Neural crest cell (in vitro differentiated cells): Measurements from ENCODE around the gene HIP1R. TPM values are rescaled to one million over a fixed set of nuclear protein-coding genes. Genes with fewer than 3 reads are reported as not detected.
A peak's percentile ranks its signal among the peaks of the same experiment; 100 is the strongest.

Experiments used
- DNase-seq: peaks from one replicate; pipeline ENCODE4 v3.0.0; 2021; ENCODE audit warnings: low read depth, mixed read lengths, low spot score
- H3K27ac Mint-ChIP-seq: one replicate; pipeline ENCODE4 v1.8.0; 2021; ENCODE audit warnings: mild to moderate bottlenecking, mixed read lengths; ENCODE audit not compliant: unreplicated experiment
- H3K27me3 Mint-ChIP-seq: 2 replicates; pipeline ENCODE4 v1.8.0; 2021; ENCODE audit warnings: low read depth, mild to moderate bottlenecking, mixed read lengths
- H3K36me3 Mint-ChIP-seq: 2 replicates; pipeline ENCODE4 v1.8.0; 2021; ENCODE audit warnings: low read depth, mild to moderate bottlenecking, mixed read lengths
- H3K4me1 Mint-ChIP-seq: 2 replicates; pipeline ENCODE4 v1.8.0; 2021; ENCODE audit warnings: mixed read lengths
- H3K4me3 Mint-ChIP-seq: one replicate; pipeline ENCODE4 v1.8.0; 2021; ENCODE audit warnings: mild to moderate bottlenecking, mixed read lengths
- H3K9me3 Mint-ChIP-seq: 2 replicates; pipeline ENCODE4 v1.8.0; 2021; ENCODE audit warnings: mixed read lengths
- CTCF ChIP-seq: fragments of 200-600 bp; sonication (generic); conservative IDR thresholded peaks from 2 replicates; pipeline ENCODE4 v1.5.0; 2021; ENCODE audit warnings: antibody characterized with exemption, mild to moderate bottlenecking
- total RNA-seq: library from RNA; stranded (reverse); gene quantifications from 2 replicates; pipeline ENCODE4 v1.2.1, GENCODE V29; 2021

The HIP1R gene
- total RNA-seq, 1 donor from 2014 or later, result 23.2 TPM

- no peak for TF ChIP-seq CTCF
- no peak overlapping the region for H3K27ac Mint-ChIP-seq
- no peaks in the 10 kb centered on the region for H3K27me3 Mint-ChIP-seq
- no peak for DNase-seq
- no peak overlapping the region for H3K4me3 Mint-ChIP-seq
- no peaks in the 10 kb centered on the region for H3K36me3 Mint-ChIP-seq
- H3K9me3 Mint-ChIP-seq, result no peaks in the 10 kb centered on the region
- no peaks in the 10 kb centered on the region for H3K4me1 Mint-ChIP-seq
Measured at GRCh38 chr12:122807651-122808050, 27.6 kb upstream of the HIP1R start.

- H3K36me3 Mint-ChIP-seq, result no peaks in the 10 kb centered on the region
Measured at GRCh38 chr12:122811777-122812176, 23.5 kb upstream of the HIP1R start.

GRCh38 chr12:122813310-122813713, 21.9 kb upstream of the HIP1R start:
- no peak for TF ChIP-seq CTCF
- H3K4me1 Mint-ChIP-seq, result no peaks in the 10 kb centered on the region
- H3K27me3 Mint-ChIP-seq, result no peaks in the 10 kb centered on the region
- peak overlapping the region; percentile 57 for H3K27ac Mint-ChIP-seq
- no peaks in the 10 kb centered on the region for H3K9me3 Mint-ChIP-seq
- no peak overlapping the region for H3K4me3 Mint-ChIP-seq
- no peak for DNase-seq
- no peaks in the 10 kb centered on the region for H3K36me3 Mint-ChIP-seq

More at GRCh38 chr12:122811777-122812176, 23.5 kb upstream of the HIP1R start:
- Mint-ChIP-seq H3K27me3 (no peaks in the 10 kb centered on the region), H3K4me1 (no peaks in the 10 kb centered on the region), H3K4me3 (no peak overlapping the region), H3K27ac (no peak overlapping the region), H3K9me3 (no peaks in the 10 kb centered on the region)
- no peak for DNase-seq
- no peak for TF ChIP-seq CTCF

GRCh38 chr12:122819209-122819785, 16.0 kb upstream of the HIP1R start:
- no peak overlapping the region for H3K27ac Mint-ChIP-seq
- no peak for TF ChIP-seq CTCF
- DNase-seq, result no peak
- H3K36me3 Mint-ChIP-seq, result no peaks in the 10 kb centered on the region
- H3K9me3 Mint-ChIP-seq, result no peaks in the 10 kb centered on the region
- no peak overlapping the region for H3K4me3 Mint-ChIP-seq
- H3K4me1 Mint-ChIP-seq, result no peaks in the 10 kb centered on the region
- no peaks in the 10 kb centered on the region for H3K27me3 Mint-ChIP-seq

- Mint-ChIP-seq H3K4me1 (no peaks in the 10 kb centered on the region), H3K27ac (no peak overlapping the region), H3K27me3 (no peaks in the 10 kb centered on the region), H3K36me3 (no peaks in the 10 kb centered on the region), H3K4me3 (no peak overlapping the region), H3K9me3 (no peaks in the 10 kb centered on the region)
- no peak for DNase-seq
- TF ChIP-seq CTCF, result no peak
Measured at GRCh38 chr12:122820138-122820537, 15.1 kb upstream of the HIP1R start.

GRCh38 chr12:122820838-122821271, 14.4 kb upstream of the HIP1R start:
- Mint-ChIP-seq H3K27me3 (no peaks in the 10 kb centered on the region), H3K36me3 (no peaks in the 10 kb centered on the region), H3K4me1 (no peaks in the 10 kb centered on the region), H3K4me3 (no peak overlapping the region), H3K9me3 (no peaks in the 10 kb centered on the region), H3K27ac (no peak overlapping the region)
- no peak for TF ChIP-seq CTCF
- no peak for DNase-seq
